ENCODE results near the gene CCN5. TPM values are rescaled to one million over a fixed set of nuclear protein-coding genes. Genes with fewer than 3 reads are reported as not detected.

Gene CCN5
- total RNA-seq, 1 donor, result 520 TPM

DNA sequence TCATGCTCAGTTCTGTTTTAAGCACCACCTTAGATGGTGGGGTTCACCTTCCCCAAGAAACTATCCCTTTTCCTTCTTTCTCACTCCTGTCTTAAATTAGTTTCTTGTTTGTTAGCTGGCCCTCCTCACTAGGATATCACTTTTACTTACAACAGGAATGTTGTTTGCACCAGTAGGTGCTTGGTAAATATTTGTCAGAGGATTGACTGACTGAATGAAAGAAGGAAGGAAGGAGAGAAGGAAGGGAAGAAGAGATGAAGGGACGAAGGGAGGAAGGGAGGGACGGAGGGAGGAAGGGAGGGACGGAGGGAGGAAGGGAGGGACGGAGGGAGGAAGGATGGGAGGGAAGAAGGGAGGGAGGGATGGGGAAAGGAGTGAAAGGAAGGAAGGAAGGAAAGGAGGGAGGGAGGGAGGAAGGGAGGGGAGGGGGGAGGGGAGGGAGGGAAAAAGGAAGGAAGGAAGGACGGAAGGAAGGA, 30.0 kb downstream of the CCN5 start:
- Histone ChIP-seq H3K9me3 (ENCODE audit: low read depth, low read length) (no peaks in the 10 kb centered on the region), H3K36me3 (ENCODE audit: insufficient read depth, low read length) (no peaks in the 10 kb centered on the region), H2AFZ (ENCODE audit: low read length) (peak overlapping the region; percentile 84), H3K27me3 (ENCODE audit: insufficient read depth, low read length) (peaks cover 25% of the 10 kb centered on the region), H3K27ac (ENCODE audit: low read depth, low read length) (no peak overlapping the region), H3K79me2 (ENCODE audit: insufficient read depth, low read length) (no peaks in the 10 kb centered on the region), H3K4me2 (ENCODE audit: insufficient read depth, low read length) (peak overlapping the region; percentile 94), H3K4me1 (ENCODE audit: insufficient read depth, low read length) (peaks cover 12% of the 10 kb centered on the region), H4K20me1 (ENCODE audit: insufficient read depth, low read length) (peaks cover 10% of the 10 kb centered on the region), H3K4me3 (ENCODE audit: insufficient read depth, low read length) (peak overlapping the region; percentile 75)
- TF ChIP-seq, protein P1, sequence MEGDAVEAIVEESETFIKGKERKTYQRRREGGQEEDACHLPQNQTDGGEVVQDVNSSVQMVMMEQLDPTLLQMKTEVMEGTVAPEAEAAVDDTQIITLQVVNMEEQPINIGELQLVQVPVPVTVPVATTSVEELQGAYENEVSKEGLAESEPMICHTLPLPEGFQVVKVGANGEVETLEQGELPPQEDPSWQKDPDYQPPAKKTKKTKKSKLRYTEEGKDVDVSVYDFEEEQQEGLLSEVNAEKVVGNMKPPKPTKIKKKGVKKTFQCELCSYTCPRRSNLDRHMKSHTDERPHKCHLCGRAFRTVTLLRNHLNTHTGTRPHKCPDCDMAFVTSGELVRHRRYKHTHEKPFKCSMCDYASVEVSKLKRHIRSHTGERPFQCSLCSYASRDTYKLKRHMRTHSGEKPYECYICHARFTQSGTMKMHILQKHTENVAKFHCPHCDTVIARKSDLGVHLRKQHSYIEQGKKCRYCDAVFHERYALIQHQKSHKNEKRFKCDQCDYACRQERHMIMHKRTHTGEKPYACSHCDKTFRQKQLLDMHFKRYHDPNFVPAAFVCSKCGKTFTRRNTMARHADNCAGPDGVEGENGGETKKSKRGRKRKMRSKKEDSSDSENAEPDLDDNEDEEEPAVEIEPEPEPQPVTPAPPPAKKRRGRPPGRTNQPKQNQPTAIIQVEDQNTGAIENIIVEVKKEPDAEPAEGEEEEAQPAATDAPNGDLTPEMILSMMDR (IDR thresholded peaks at IDR 0.05; ENCODE audit: extremely low read depth, low read depth, low read length), result no peak
- DNase-seq (ENCODE audit: insufficient read length, low spot score, missing footprints), result peak; percentile 55

DNA sequence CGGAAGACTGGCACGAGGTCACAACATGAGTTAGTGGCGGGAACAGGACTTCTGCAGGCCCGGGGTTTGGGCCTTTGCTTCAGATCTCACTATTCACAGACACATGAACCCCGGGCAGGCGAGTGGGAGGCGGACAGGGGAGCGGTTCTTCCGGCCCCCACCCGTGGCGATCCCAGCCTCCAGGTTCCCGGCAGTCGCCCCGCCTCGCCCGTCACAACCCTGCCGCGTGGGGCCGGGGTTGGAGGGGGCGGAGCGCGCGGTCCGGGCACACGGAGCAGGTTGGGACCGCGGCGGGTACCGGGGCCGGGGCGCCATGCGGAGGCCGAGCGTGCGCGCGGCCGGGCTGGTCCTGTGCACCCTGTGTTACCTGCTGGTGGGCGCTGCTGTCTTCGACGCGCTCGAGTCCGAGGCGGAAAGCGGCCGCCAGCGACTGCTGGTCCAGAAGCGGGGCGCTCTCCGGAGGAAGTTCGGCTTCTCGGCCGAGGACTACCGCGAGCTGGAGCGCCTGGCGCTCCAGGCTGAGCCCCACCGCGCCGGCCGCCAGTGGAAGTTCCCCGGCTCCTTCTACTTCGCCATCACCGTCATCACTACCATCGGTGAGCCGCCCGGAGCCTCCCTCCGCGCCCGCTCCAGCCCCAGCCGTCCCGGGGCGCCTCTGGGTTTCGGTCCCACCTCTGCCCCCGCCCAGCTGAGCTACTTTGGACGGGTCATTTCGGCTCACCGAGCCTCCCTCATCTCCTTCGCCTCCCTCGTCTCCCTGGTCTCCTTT, 30.6 kb downstream of the CCN5 start, which contains the start of gene KCNK15:
Gene KCNK15, plus strand, starts transcription at position 268 of the 769 bp plus-strand sequence. Its CDS starts 46 bp downstream, at position 314.
- Histone ChIP-seq H3K27ac (ENCODE audit: low read depth, low read length) (no peak within 1 kb of the TSS), H3K79me2 (ENCODE audit: insufficient read depth, low read length) (no peaks in the 10 kb centered on the region), H3K36me3 (ENCODE audit: insufficient read depth, low read length) (no peaks in the 10 kb centered on the region), H2AFZ (ENCODE audit: low read length) (peak within 1 kb of the TSS; percentile 84), H3K9me3 (ENCODE audit: low read depth, low read length) (no peaks in the 10 kb centered on the region), H3K27me3 (ENCODE audit: insufficient read depth, low read length) (peaks cover 28% of the 10 kb centered on the region), H4K20me1 (ENCODE audit: insufficient read depth, low read length) (peaks cover 10% of the 10 kb centered on the region), H3K4me1 (ENCODE audit: insufficient read depth, low read length) (peaks cover 12% of the 10 kb centered on the region), H3K4me2 (ENCODE audit: insufficient read depth, low read length) (peak within 1 kb of the TSS; percentile 94), H3K4me3 (ENCODE audit: insufficient read depth, low read length) (peak within 1 kb of the TSS; percentile 75)
- peak; percentile 93 for DNase-seq (ENCODE audit: insufficient read length, low spot score, missing footprints)
- TF ChIP-seq, protein P1 (IDR thresholded peaks at IDR 0.05; ENCODE audit: extremely low read depth, low read depth, low read length), result no peak

DNA sequence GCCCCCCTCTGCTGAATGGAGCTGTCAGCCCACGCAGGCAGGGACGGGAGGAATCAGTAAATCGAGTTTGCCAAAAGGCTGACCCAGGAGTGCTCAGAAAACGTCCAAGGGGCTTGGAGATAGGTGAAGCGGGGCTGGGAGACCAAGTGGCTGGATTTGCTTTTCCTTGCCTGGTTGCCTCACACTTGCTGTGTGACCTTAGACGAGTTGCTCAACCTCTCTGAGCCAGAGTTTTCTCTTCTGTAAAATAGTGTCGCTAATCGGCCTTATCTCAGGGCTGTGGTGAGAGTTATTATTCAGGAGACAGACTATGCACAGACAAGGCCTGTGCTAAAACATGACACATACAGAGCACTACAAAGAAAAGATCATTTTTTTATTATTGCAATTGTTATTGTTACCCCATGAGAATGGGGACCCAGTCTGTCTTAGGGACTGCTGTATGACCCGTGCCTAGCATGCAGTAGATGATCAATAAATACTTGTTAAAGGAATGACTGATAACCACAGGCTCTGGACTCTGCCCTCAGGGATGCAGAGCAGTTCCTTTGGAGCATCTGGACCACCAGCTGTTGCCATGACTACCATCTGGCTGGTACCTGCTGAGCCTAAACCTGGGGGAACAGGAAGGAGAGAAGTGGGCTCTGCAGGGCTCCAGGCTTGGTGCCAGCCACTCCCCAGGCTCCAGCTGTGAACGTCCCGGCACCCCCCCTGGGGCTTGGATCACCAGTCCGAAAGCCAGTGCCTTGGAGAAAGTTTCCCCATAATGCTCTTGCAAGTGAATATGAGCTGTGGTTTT, 31.4 kb downstream of the CCN5 start:
- Histone ChIP-seq H4K20me1 (ENCODE audit: insufficient read depth, low read length) (peaks cover 10% of the 10 kb centered on the region), H3K27ac (ENCODE audit: low read depth, low read length) (no peak overlapping the region), H3K4me2 (ENCODE audit: insufficient read depth, low read length) (peak overlapping the region; percentile 94), H2AFZ (ENCODE audit: low read length) (peak overlapping the region; percentile 84), H3K4me1 (ENCODE audit: insufficient read depth, low read length) (peaks cover 12% of the 10 kb centered on the region), H3K27me3 (ENCODE audit: insufficient read depth, low read length) (peaks cover 36% of the 10 kb centered on the region), H3K9me3 (ENCODE audit: low read depth, low read length) (no peaks in the 10 kb centered on the region), H3K36me3 (ENCODE audit: insufficient read depth, low read length) (no peaks in the 10 kb centered on the region), H3K4me3 (ENCODE audit: insufficient read depth, low read length) (peak overlapping the region; percentile 75), H3K79me2 (ENCODE audit: insufficient read depth, low read length) (no peaks in the 10 kb centered on the region)
- TF ChIP-seq, protein P1 (IDR thresholded peaks at IDR 0.05; ENCODE audit: extremely low read depth, low read depth, low read length), result no peak
- DNase-seq (ENCODE audit: insufficient read length, low spot score, missing footprints), result peak; percentile 86
